Thoracic aorta (tissue), 2 donors: Measurements from ENCODE around the gene COL18A1. TPM values are rescaled to one million over a fixed set of nuclear protein-coding genes. Genes with fewer than 3 reads are reported as not detected.

Experiments used
- ATAC-seq: fragments of 150-250 bp; one replicate; pipeline ENCODE4 v1.8.0; 2017; ENCODE audit warnings: low read depth; ENCODE audit not compliant: insufficient number of reproducible peaks, low FRiP score
- DNase-seq: peaks from one replicate; pipeline ENCODE4 v3.0.0-alpha.2; 2020; ENCODE audit warnings: low spot score
- H3K27ac ChIP-seq, 2 donors: fragments of 200-600 bp; sonication (generic); 1 replicate in 1 of 2; 2 replicates in 1 of 2; pipeline ENCODE4 v1.5.1; 2016; ENCODE audit warnings: mild to moderate bottlenecking in 2 of 2, moderate library complexity in 2 of 2
- H3K27me3 ChIP-seq: fragments of 200-600 bp; sonication (generic); replicated peaks from 2 replicates; pipeline ENCODE4 v1.6.0; 2016; ENCODE audit warnings: mild to moderate bottlenecking; ENCODE audit not compliant: insufficient read depth
- H3K36me3 ChIP-seq: fragments of 200-600 bp; sonication (generic); one replicate; pipeline ENCODE4 v1.5.1; 2016
- H3K4me1 ChIP-seq, 2 donors: fragments of 200-600 bp; sonication (generic); 1 replicate in 1 of 2; 2 replicates in 1 of 2; pipeline versions ENCODE4 v1.5.1 to v1.6.0; 2016; ENCODE audit warnings: low read depth in 2 of 2, mild to moderate bottlenecking in 1 of 2; ENCODE audit not compliant: control insufficient read depth in 1 of 2
- H3K4me3 ChIP-seq: fragments of 200-600 bp; sonication (generic); 2 replicates; pipeline ENCODE4 v1.5.1; 2016; ENCODE audit warnings: mild to moderate bottlenecking
- H3K9me3 ChIP-seq: fragments of 200-600 bp; sonication (generic); 2 replicates; pipeline ENCODE4 v1.5.1; 2016
- total RNA-seq, 2 donors: library from RNA; depleted of rRNA; stranded (reverse); fragments of >200 nt; gene quantifications; one replicate each; pipeline versions ENCODE4 v1.1.0 to v1.2.3, GENCODE V29; 2016
- TF ChIP-seq, protein P1 (sequence below): fragments of 200-600 bp; sonication (generic); IDR thresholded peaks from one replicate; pipeline ENCODE4 v1.5.1; 2019; ENCODE audit warnings: antibody characterized with exemption

Gene COL18A1
- total RNA-seq, 2 donors from 2014 or later, result 507 to 811 TPM

GRCh38 chr21:45414396-45415187, 9.6 kb downstream of the COL18A1 start:
- DNase-seq (no peak), ATAC-seq (no peak)
- no peaks in the 10 kb centered on the region for H3K27me3 ChIP-seq
- H3K4me3 ChIP-seq, result no peak overlapping the region
- H3K9me3 ChIP-seq, result no peaks in the 10 kb centered on the region
- H3K36me3 ChIP-seq, result no peaks in the 10 kb centered on the region
- peaks cover 9 to 76% of the 10 kb centered on the region in 2 donors for H3K4me1 ChIP-seq
- peak overlapping the region in 1 of 2 donors; percentile 27 for H3K27ac ChIP-seq
- TF ChIP-seq, protein P1, sequence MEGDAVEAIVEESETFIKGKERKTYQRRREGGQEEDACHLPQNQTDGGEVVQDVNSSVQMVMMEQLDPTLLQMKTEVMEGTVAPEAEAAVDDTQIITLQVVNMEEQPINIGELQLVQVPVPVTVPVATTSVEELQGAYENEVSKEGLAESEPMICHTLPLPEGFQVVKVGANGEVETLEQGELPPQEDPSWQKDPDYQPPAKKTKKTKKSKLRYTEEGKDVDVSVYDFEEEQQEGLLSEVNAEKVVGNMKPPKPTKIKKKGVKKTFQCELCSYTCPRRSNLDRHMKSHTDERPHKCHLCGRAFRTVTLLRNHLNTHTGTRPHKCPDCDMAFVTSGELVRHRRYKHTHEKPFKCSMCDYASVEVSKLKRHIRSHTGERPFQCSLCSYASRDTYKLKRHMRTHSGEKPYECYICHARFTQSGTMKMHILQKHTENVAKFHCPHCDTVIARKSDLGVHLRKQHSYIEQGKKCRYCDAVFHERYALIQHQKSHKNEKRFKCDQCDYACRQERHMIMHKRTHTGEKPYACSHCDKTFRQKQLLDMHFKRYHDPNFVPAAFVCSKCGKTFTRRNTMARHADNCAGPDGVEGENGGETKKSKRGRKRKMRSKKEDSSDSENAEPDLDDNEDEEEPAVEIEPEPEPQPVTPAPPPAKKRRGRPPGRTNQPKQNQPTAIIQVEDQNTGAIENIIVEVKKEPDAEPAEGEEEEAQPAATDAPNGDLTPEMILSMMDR, result no peak

DNA sequence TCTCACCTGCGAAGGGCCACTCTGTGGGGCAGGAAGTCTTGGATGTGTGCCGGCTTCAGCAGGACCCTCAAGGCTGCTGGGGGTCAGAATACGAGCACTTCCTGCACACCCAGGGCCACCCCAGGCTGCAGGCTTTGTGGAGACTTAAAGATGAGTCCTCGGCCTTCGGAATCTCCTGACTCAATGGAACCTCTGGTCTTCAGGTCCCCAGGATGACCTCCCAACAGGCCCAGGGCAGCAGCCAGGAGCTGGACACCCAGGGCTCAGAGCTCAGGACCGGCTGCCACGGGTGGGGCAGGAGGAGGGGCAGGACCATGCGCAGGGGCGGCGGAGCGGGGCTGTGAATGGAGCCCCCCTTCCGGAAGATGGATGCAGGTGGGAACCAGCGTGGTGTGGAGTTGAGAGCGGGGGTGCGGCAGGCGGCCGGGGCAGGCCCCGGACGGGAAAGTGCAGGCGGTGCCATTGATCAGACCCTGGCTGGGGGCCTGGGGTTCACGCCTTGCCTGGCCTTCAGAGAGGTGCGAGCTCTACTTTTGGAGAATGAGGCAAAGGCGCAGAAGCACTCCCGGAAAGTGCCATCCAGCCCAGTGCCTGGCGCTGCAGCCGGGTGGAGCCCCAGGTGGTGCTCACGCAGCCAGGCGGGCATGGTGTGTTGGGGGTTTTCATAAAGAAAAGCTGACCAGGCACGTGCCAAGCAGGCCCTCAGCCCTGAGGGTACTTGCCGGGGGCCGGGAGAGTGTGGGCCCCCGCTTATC, 10.4 kb downstream of the COL18A1 start:
- TF ChIP-seq, protein P1, result no peak
- H3K27me3 ChIP-seq, result no peaks in the 10 kb centered on the region
- H3K36me3 ChIP-seq, result no peaks in the 10 kb centered on the region
- no peak overlapping the region for H3K4me3 ChIP-seq
- no peak for ATAC-seq
- no peak overlapping the region for H3K27ac ChIP-seq
- peaks cover 2 to 76% of the 10 kb centered on the region in 2 donors for H3K4me1 ChIP-seq
- no peak for DNase-seq
- no peaks in the 10 kb centered on the region for H3K9me3 ChIP-seq

GRCh38 chr21:45415943-45416611, 11.1 kb downstream of the COL18A1 start:
- Histone ChIP-seq H3K4me1 (peaks cover 7 to 76% of the 10 kb centered on the region in 2 donors), H3K27ac (peak overlapping the region in 1 of 2 donors; percentile 78), H3K36me3 (no peaks in the 10 kb centered on the region), H3K4me3 (no peak overlapping the region), H3K9me3 (no peaks in the 10 kb centered on the region), H3K27me3 (no peaks in the 10 kb centered on the region)
- ATAC-seq (no peak), DNase-seq (no peak)
- TF ChIP-seq, protein P1, result no peak

- H3K36me3 ChIP-seq, result no peaks in the 10 kb centered on the region
- ATAC-seq (no peak), DNase-seq (no peak)
- peak overlapping the region; percentile 57 to 78 for H3K27ac ChIP-seq
- H3K4me3 ChIP-seq, result no peak overlapping the region
- H3K27me3 ChIP-seq, result no peaks in the 10 kb centered on the region
- TF ChIP-seq, protein P1, result no peak
- H3K4me1 ChIP-seq, result peaks cover 12 to 78% of the 10 kb centered on the region in 2 donors
- H3K9me3 ChIP-seq, result no peaks in the 10 kb centered on the region
These were observed 11.7 kb downstream of the COL18A1 start for GRCh38 chr21:45416620-45417019.
